ENCODE data around the gene EEF1A1.

DNA sequence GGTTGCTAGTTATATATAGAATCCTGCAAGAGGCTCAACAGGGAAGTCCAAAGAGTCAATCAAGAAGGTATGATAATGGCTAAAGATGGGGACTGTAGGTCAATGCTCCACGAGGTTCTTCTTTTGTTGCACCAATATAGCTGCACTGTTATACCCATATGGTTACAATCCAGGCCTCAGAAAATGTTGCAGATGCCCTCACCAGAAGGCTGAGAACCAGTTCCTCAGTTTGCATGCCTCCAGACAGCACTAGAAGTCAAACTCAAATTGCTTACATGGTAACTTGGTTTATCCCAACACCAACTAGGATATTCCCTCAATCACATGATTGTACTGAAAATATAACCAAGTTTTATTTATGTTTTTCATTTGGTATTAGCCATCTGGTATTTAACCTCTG, 12.1 kb downstream of the EEF1A1 start:
- TF ChIP-seq EGR1 (IDR thresholded peaks at IDR 0.05; ENCODE audit: borderline replicate concordance, low read depth, low read length) (no peak), EZH2 (IDR thresholded peaks at IDR 0.05; ENCODE audit: low read depth, low read length, severe bottlenecking) (no peak), BRCA1 (IDR thresholded peaks at IDR 0.05; ENCODE audit: low read depth, low read length) (no peak), HDAC2 (IDR thresholded peaks at IDR 0.05; ENCODE audit: borderline replicate concordance in 1 of 2, low read depth in 2 of 2, low read length in 2 of 2) (no peak), CREB1 (IDR thresholded peaks at IDR 0.05) (no peak), POLR2A (IDR thresholded peaks at IDR 0.05; ENCODE audit: control extremely low read depth in 1 of 2, low read depth in 2 of 2, low read length in 2 of 2) (peak in 1 of 2 experiments; percentile 81; a peak in 1 of 3 replicates), GABPA (IDR thresholded peaks at IDR 0.05; ENCODE audit: borderline replicate concordance, insufficient read depth, low read length) (no peak), EP300 (IDR thresholded peaks at IDR 0.05; ENCODE audit: borderline replicate concordance in 1 of 2, low read depth in 2 of 2, low read length in 2 of 2) (no peak), POLR2AphosphoS5 (IDR thresholded peaks at IDR 0.05; ENCODE audit: low read depth, low read length) (peak; percentile 87; the same call in 1 of the 2 replicates)
- TF ChIP-seq, protein P1, sequence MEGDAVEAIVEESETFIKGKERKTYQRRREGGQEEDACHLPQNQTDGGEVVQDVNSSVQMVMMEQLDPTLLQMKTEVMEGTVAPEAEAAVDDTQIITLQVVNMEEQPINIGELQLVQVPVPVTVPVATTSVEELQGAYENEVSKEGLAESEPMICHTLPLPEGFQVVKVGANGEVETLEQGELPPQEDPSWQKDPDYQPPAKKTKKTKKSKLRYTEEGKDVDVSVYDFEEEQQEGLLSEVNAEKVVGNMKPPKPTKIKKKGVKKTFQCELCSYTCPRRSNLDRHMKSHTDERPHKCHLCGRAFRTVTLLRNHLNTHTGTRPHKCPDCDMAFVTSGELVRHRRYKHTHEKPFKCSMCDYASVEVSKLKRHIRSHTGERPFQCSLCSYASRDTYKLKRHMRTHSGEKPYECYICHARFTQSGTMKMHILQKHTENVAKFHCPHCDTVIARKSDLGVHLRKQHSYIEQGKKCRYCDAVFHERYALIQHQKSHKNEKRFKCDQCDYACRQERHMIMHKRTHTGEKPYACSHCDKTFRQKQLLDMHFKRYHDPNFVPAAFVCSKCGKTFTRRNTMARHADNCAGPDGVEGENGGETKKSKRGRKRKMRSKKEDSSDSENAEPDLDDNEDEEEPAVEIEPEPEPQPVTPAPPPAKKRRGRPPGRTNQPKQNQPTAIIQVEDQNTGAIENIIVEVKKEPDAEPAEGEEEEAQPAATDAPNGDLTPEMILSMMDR (IDR thresholded peaks at IDR 0.05; ENCODE audit: control extremely low read depth in 1 of 3, insufficient read depth in 1 of 3, low read depth in 1 of 3, low read length in 3 of 3) = no peak
- TF ChIP-seq, protein P2, sequence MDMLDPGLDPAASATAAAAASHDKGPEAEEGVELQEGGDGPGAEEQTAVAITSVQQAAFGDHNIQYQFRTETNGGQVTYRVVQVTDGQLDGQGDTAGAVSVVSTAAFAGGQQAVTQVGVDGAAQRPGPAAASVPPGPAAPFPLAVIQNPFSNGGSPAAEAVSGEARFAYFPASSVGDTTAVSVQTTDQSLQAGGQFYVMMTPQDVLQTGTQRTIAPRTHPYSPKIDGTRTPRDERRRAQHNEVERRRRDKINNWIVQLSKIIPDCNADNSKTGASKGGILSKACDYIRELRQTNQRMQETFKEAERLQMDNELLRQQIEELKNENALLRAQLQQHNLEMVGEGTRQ (IDR thresholded peaks at IDR 0.05; ENCODE audit: low read length) = no peak
